ENCODE data around the gene ACP5. TPM values are rescaled to one million over a fixed set of nuclear protein-coding genes. Genes with fewer than 3 reads are reported as not detected.
"Not testable (repeated sequence)": the region's sequence is repeated elsewhere in the genome, so short reads cannot be mapped to it uniquely, and the experiment has no call there.

ACP5 gene
- total RNA-seq, 1 experiment from 2014 or later = 3.5 TPM

GRCh38 chr19:11611730-11612129, 34.3 kb upstream of the ACP5 start:
- no peak for TF ChIP-seq CTCF (conservative IDR thresholded peaks at IDR 0.05)
- TF ChIP-seq EZH2 (IDR thresholded peaks at IDR 0.05; ENCODE audit: low read depth) = no peak
- BruUV-seq (replicated peaks) = no TSS peak
- no peak for DNase-seq
- peaks cover 29% of the 10 kb centered on the region for H3F3A ChIP-seq (ENCODE audit: insufficient read depth, low read depth)
- H3K27me3 ChIP-seq (ENCODE audit: insufficient read depth, low read depth) = no peaks in the 10 kb centered on the region
- no peaks in the 10 kb centered on the region for H4K20me1 ChIP-seq (ENCODE audit: insufficient read depth)
- H2AFZ ChIP-seq = no peak overlapping the region
- H3K36me3 ChIP-seq (ENCODE audit: low read depth) = peaks cover 28% of the 10 kb centered on the region
- POLR2A ChIA-PET (ENCODE audit: unreplicated experiment) = no interaction called here
- H3K9me2 ChIP-seq (ENCODE audit: insufficient read depth) = no peaks in the 10 kb centered on the region
- H3K4me3 ChIP-seq = no peak overlapping the region
- no peaks in the 10 kb centered on the region for H3K79me2 ChIP-seq (ENCODE audit: low read depth)
- H3K4me2 ChIP-seq = no peak overlapping the region
- CTCF ChIA-PET = no interaction called here
- H3K4me1 ChIP-seq (replicated peaks; ENCODE audit: insufficient read depth) = no peaks in the 10 kb centered on the region
- intact Hi-C loops (cut with micrococcal nuclease; ENCODE audit: unreplicated experiment) = no loop called here
- no peak overlapping the region for H3K27ac ChIP-seq
- peaks cover 21% of the 10 kb centered on the region for H3K9me3 ChIP-seq (ENCODE audit: insufficient read depth, low read depth)

- no TSS peak for BruUV-seq (replicated peaks)
- H3K4me2 ChIP-seq = no peak overlapping the region
- H3K4me1 ChIP-seq (replicated peaks; ENCODE audit: insufficient read depth) = no peaks in the 10 kb centered on the region
- no peaks in the 10 kb centered on the region for H4K20me1 ChIP-seq (ENCODE audit: insufficient read depth)
- POLR2A ChIA-PET (ENCODE audit: unreplicated experiment) = no interaction called here
- H3K27ac ChIP-seq = no peak overlapping the region
- no peak for DNase-seq
- no peak overlapping the region for H3K4me3 ChIP-seq
- H3K9me2 ChIP-seq (ENCODE audit: insufficient read depth) = no peaks in the 10 kb centered on the region
- intact Hi-C loops (cut with micrococcal nuclease; ENCODE audit: unreplicated experiment) = no loop called here
- H3K9me3 ChIP-seq (ENCODE audit: insufficient read depth, low read depth) = 0 out of 2 replicates have a peak, but pooled peaks cover 4% of the 10 kb centered on the region
- peaks cover 27% of the 10 kb centered on the region for H3K36me3 ChIP-seq (ENCODE audit: low read depth)
- peaks cover 21% of the 10 kb centered on the region for H3F3A ChIP-seq (ENCODE audit: insufficient read depth, low read depth)
- TF ChIP-seq EZH2 (IDR thresholded peaks at IDR 0.05; ENCODE audit: low read depth) (no peak), CTCF (conservative IDR thresholded peaks at IDR 0.05) (no peak)
- H2AFZ ChIP-seq = no peak overlapping the region
- H3K79me2 ChIP-seq (ENCODE audit: low read depth) = peaks cover 23% of the 10 kb centered on the region
- H3K27me3 ChIP-seq (ENCODE audit: insufficient read depth, low read depth) = no peaks in the 10 kb centered on the region
- CTCF ChIA-PET = no interaction called here
These were observed 29.0 kb upstream of the ACP5 start for GRCh38 chr19:11606484-11606883.

GRCh38 chr19:11599704-11600103, 22.3 kb upstream of the ACP5 start:
- POLR2A ChIA-PET (ENCODE audit: unreplicated experiment) = not testable (repeated sequence)

GRCh38 chr19:11598746-11599145, 21.3 kb upstream of the ACP5 start:
- ChIA-PET POLR2A (ENCODE audit: unreplicated experiment) (no interaction called here), CTCF (no interaction called here)
- peaks cover 11% of the 10 kb centered on the region; the same call in 1 of the 2 replicates for H3F3A ChIP-seq (ENCODE audit: insufficient read depth, low read depth)
- no peak for DNase-seq
- no peak overlapping the region for H3K27ac ChIP-seq
- no peak overlapping the region for H2AFZ ChIP-seq
- H3K79me2 ChIP-seq (ENCODE audit: low read depth) = peaks cover 62% of the 10 kb centered on the region
- intact Hi-C loops (cut with micrococcal nuclease; ENCODE audit: unreplicated experiment) = no loop called here
- no peaks in the 10 kb centered on the region for H3K9me2 ChIP-seq (ENCODE audit: insufficient read depth)
- TF ChIP-seq CTCF (conservative IDR thresholded peaks at IDR 0.05) (no peak), EZH2 (IDR thresholded peaks at IDR 0.05; ENCODE audit: low read depth) (no peak)
- peaks cover 9% of the 10 kb centered on the region; the same call in 1 of the 2 replicates for H4K20me1 ChIP-seq (ENCODE audit: insufficient read depth)
- no TSS peak for BruUV-seq (replicated peaks)
- peaks cover 14% of the 10 kb centered on the region for H3K4me1 ChIP-seq (replicated peaks; ENCODE audit: insufficient read depth)
- H3K4me2 ChIP-seq = peak overlapping the region; percentile 94
- no peaks in the 10 kb centered on the region for H3K27me3 ChIP-seq (ENCODE audit: insufficient read depth, low read depth)
- peaks cover 19% of the 10 kb centered on the region for H3K36me3 ChIP-seq (ENCODE audit: low read depth)
- H3K9me3 ChIP-seq (ENCODE audit: insufficient read depth, low read depth) = no peaks in the 10 kb centered on the region
- peak overlapping the region; percentile 97; the same call in 1 of the 2 replicates for H3K4me3 ChIP-seq

More at GRCh38 chr19:11599704-11600103, 22.3 kb upstream of the ACP5 start:
- H3K9me3 ChIP-seq (ENCODE audit: insufficient read depth, low read depth); H3K9me2 ChIP-seq (ENCODE audit: insufficient read depth); H3K27ac ChIP-seq; CTCF ChIA-PET; H3K27me3 ChIP-seq (ENCODE audit: insufficient read depth, low read depth); H3K4me3 ChIP-seq; H2AFZ ChIP-seq; BruUV-seq (replicated peaks); intact Hi-C loops (cut with micrococcal nuclease; ENCODE audit: unreplicated experiment); H3K4me2 ChIP-seq; H4K20me1 ChIP-seq (ENCODE audit: insufficient read depth); DNase-seq: not testable (repeated sequence)
- Histone ChIP-seq H3K36me3 (ENCODE audit: low read depth) (peaks cover 24% of the 10 kb centered on the region), H3K79me2 (ENCODE audit: low read depth) (peaks cover 62% of the 10 kb centered on the region), H3F3A (ENCODE audit: insufficient read depth, low read depth) (peaks cover 11% of the 10 kb centered on the region; the same call in 1 of the 2 replicates), H3K4me1 (replicated peaks; ENCODE audit: insufficient read depth) (peaks cover 14% of the 10 kb centered on the region)

Data from PC-9 (cell line).